SK-MEL-5 (cell line): ENCODE measurements around the gene CCL8. TPM values are rescaled to one million over a fixed set of nuclear protein-coding genes. Genes with fewer than 3 reads are reported as not detected.
"Not testable (repeated sequence)": the region's sequence is repeated elsewhere in the genome, so short reads cannot be mapped to it uniquely, and the experiment has no call there.

ENCODE experiments used
- DNase-seq: peaks from one replicate; pipeline ENCODE4 v3.0.0-alpha.2; 2016; ENCODE audit warnings: low read depth, low spot score
- in situ Hi-C: cut with HindIII; loops from 2 replicates; pipeline ENCODE4 v1.10.0; 2016; ENCODE audit warnings: low sequenced_read_pairs, high pct_unique_total_duplicates, low pct_unique_long_range_greater_than_20kb
- total RNA-seq: library from RNA; depleted of rRNA; stranded (reverse); fragments of >200 nt; shearing (Covaris generic); gene quantifications from 2 replicates; pipeline ENCODE4 v1.2.3, GENCODE V29; 2014

CCL8 gene
- total RNA-seq, 1 experiment from 2014 or later, result not detected

DNA sequence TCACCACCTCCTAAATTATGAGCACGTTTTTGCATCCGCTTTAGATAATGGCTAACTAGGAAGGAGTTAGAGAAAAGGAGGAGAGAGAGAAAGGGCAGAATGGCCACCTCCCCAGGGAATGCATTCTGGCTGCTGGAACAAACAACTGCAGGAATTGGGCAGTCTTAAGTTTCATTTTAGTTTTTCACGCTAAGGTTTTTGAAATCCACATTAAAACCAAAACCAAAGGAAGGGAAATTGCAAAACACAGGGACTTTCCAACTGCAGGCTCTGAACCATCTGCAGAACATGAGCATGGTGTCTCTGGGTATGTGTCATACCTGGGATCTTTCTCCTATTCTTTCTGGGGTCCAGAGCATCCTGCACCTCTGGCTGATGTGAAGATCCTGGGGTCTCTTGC lies 12.1 kb upstream of the CCL8 start:
- in situ Hi-C loops, result no loop called here
- DNase-seq, result no peak

DNA sequence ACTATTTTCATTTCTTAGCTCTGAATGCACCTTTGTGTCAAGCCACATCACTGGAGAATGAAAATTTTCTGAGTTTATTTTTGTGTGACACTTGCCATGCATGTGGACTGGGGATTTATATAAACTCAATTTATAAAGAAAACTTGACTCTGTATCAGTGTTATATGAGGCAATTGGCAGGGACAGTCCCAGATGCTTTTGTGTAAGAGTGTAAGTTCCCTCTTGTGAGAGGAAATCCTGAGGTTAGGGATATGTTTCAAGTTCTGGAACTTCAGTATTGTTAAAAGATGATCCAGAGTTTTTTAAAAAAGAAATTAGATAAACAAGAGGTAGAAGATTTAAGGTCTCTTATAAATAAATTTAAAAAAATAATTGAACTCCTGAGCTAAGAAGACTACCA lies 10.9 kb upstream of the CCL8 start:
- in situ Hi-C loops, result no loop called here
- DNase-seq, result no peak

DNA sequence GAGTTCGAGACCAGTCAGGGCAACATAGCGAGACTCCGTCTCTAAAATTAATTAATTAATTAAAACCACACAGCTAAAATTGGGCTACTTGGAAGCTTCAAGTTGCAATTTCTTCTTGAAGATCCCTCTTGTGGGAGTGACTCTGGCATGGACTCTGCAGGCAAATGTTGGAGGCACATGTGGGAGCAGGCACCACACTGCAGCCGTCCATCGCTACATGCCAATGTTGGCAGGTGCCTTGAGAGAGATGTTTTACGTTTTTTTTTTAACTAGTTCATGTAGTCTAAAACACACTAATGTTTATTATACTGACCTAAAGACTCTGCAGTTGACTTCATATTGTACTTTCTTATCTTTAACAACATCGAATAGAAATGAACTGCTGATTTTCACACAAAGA lies 7.9 kb upstream of the CCL8 start:
- no peak for DNase-seq

DNA sequence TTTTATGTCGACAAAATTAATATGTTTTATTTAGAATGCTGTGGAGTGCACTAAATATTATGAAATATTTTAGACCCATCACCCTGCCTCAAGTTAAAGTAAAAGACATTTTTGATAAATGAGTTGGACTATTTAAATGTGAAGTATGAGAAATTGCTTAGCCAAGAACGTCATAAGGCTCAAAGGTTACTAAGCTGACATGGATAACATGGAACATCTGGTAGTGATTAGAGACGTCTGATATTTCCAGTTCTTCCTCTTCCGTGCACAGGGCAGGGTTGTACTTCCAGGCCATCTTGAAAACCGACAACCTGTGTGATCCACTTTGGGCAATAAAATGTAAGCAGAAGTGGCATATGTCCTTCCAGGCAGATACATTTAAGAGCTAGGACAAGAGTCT lies 7.2 kb upstream of the CCL8 start:
- in situ Hi-C loops, result no loop called here
- no peak for DNase-seq

More for the DNA sequence above, 7.9 kb upstream of the CCL8 start:
- in situ Hi-C loops, result no loop called here

DNA sequence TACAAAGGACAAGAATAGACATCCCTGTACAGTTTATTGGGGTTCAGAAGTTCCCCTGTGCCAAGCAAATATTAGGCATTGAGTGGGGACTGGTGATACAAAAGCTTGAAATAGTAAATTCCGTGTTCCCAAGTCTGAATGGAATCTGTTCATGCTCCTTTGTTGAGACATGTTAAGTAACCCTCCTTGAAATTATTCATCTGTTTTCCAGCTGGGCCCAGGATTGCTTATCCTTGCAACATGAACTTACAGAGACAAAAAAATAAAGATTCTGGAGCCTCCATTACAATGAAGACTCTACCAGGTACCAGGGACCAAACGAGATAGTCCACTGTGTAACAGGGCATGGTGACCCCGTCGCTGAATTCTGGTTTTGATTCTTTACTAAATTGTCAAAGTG lies 6.1 kb upstream of the CCL8 start:
- in situ Hi-C loops, result no loop called here

DNA sequence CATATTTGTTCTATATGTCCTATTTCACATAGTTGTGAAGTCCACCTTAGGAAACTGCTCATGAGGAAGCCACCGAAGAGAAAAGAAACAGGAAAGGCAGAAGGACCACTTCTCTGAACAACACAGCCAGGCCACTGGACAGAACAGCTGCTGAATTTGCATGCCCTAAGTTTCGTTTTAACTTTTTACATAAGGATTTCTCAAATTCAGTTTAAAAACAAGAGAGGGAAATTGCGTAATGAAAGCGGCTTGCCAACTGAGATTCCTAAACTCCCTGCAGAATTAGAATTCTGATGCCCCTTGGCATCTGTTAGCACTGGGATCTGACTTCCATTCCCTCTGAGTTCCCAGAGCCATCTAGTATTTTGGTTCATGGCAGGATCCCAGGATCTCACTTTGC lies 5.0 kb upstream of the CCL8 start:
- in situ Hi-C loops, result no loop called here
- DNase-seq, result no peak

More for the DNA sequence above, 6.1 kb upstream of the CCL8 start:
- no peak for DNase-seq

DNA sequence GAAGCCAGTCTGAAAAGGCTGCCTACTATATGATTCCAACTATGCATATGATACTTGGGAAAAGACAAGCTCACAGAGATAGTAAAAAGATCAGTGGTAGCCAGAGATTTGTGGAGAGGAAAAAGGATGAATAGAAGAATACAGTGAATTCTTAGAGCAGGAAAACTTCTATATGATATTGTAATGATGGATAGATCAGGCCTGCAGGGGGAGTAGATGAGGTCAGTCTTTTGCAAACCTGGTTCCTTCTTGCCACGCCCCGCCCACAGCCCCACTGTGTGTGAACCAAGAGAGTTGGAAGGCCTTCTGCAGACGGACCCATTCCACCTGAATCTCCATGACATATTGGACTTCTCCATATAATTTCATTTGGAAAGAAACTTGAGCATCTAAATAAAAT lies 761 bp upstream of the CCL8 start:
- in situ Hi-C loops, result no loop called here
- DNase-seq, result peak; percentile 56

DNA sequence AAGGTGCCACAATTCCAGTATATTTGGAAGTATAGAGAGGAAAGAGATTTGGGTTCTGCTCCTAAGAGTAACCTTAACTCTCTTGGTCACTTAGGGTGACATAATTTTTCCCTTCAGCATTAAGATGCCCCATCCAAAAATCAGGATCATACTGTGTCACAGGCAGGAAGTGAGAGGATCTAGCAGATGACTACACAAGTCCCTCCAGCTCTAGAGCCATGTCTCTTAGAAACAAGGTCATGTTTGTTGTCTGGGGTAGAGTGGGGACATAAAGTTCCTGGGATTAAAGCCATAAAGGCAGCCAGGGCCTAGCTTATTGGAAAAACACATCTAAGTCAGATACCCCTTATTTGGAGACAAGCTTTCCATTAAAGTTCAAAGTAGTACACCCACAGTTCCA lies 2.7 kb downstream of the CCL8 start:
- no peak for DNase-seq
- in situ Hi-C loops, result no loop called here

DNA sequence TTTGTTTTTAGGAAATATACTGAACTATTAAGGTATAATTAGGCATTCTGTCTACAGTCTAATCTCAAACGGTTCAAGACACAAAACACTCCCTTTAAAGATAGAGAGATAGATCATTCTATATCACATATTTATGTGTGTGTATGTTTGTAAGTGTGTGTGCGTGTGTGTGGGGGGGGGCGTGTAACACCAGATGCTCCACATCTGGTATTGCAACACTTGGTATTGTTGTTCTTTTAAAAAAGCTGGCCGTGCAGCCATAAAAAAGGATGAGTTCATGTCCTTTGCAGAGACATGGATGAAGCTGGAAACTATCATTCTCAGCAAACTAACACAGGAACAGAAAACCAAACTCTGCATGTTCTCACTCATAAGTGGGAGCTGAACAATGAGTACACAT lies 8.3 kb downstream of the CCL8 start:
- DNase-seq, in situ Hi-C loops: not testable (repeated sequence)

DNA sequence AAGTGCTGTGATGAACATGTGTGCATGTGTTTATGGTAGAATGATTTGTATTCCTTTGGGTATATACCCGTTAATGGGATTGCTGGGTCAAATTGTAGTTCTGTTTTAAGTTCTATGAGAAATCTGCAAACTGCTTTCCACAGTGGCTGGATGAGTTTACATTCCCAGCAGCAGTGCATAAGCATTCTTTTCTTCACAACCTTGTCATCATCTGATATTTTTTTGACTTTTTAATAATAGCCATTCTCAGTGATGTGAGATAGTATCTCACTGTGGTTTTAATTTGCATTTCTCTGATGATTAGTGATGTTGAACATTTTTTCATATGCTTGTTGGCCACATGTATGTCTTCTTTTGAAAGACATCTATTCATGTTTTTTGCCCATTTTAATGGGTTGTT lies 18.5 kb downstream of the CCL8 start:
- DNase-seq, result no peak
- in situ Hi-C loops, result no loop called here

DNA sequence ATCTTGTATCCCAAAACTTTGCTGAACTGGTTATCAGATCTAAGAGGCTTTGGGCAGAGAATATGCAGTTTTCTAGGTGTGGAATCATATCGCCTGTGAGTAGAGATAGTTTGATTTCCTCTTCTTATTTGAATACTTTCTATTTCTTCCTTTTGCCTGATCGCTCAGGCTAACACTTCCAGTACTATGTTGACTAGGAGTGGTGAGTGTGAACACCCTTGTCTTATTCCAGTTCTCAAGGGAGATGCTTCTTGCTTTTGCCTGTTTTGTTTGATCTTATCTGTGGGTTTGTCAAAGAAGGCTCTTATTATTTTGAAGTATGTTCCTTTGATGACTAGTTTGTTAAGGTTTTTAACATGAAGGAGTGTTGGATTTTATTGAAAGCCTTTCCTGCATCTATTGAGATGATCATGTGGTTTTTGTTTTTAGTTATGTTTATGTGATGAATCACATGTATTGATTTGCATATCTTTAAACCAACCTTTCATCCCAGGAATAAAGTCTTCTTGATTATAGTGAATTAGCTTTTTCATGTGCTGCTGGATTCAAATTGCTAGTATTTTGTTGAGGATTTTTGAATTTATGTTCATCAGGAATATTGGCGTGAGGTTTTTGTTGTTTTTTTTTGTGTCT lies 20.0 kb downstream of the CCL8 start:
- in situ Hi-C loops, result no loop called here
- DNase-seq, result no peak

DNA sequence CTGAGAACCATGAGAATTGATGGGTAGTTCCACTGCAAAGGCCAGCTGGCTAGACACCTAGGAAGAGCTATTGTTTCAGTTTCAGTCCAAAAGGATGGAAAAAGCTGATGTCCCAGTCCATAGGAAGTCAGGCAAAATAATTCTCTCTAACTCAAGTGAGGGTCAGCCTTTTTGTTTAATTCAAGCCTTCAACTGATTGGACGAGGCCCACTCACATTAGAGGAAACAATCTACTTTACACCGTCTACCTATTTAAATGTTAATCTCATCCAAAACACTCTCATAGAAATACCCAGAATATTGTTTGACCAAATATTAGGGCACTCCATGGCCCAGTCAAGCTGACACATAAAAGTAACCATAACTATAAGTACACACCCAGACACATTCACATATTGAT lies 22.7 kb downstream of the CCL8 start:
- in situ Hi-C loops, result no loop called here

DNA sequence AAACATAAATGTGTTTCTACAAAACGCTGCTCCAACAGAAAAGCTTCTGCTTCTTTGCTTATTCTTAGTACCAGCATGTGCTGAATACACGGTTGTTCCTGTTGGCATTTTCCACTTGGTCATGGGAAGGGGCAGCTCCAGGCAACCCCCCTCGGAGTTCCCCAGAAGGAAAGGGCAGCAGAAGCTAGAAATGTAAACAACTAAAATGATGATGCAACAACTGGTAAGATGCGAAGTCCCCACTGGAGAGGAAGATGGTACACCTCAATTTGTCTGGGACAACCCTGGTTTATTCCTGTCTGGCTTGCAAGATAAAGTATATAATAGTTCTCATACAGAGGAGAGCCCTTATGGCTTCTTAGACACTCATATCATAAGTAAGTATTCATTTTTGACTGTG lies 27.8 kb downstream of the CCL8 start:
- in situ Hi-C loops, result no loop called here
- no peak for DNase-seq

More for the DNA sequence above, 22.7 kb downstream of the CCL8 start:
- no peak for DNase-seq

DNA sequence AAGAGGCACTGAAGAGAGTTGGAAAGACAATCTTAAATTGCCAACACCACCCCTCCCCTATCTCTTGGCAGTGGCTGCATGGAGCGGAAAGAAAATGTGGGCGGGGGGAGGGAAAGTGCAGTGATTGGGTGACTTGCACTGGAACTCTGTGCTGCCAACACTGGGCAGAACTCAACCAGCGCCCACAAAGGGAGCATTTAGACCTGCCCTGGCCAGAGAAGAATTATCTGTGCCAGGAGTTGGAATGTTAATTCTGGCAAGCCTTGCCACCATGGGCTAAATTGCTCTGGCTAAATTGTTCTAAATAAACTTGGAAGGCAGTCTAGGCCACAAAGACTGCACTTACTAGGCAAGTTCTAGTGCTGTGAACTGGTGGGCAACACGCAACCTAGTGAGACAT lies 30.5 kb downstream of the CCL8 start:
- DNase-seq, result no peak
- in situ Hi-C loops, result no loop called here

DNA sequence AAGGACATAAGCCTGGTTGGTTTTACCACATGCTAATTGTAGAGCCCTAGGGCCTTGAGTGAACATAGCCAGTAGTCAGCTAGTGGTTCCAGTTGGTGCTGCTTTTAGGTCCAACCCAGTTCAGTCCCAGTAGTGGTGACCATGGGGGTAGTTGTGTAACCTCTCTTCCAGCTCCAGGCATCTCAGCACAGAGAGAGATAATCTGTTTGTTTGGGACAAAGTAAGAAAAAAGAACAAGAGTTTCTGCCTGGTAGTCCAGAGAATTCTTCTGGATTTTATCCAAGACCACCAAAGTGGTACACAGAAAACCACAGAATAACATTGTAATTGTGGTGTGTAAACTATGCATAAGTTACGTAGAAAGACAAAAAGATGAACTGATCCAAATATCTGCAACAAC lies 31.9 kb downstream of the CCL8 start:
- in situ Hi-C loops, result no loop called here

DNA sequence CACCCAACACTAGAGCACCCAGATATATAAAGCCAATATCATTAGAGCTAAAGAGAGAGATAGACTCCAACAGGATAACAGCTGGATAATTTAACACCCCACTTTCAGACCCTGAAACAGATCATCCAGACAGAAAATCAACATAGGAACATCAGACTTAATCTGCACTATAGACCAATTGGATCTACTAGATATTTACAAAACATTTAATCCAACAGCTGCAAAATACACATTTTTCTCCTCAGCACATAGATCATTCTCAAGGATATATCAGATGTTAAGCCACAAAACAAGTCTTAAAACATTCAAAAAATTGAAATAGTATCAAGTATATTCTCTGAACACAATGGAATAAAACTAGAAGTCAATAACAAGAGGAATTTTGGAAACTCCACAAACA lies 33.0 kb downstream of the CCL8 start:
- in situ Hi-C loops, result no loop called here
- no peak for DNase-seq

More for the DNA sequence above, 31.9 kb downstream of the CCL8 start:
- DNase-seq, result no peak

DNA sequence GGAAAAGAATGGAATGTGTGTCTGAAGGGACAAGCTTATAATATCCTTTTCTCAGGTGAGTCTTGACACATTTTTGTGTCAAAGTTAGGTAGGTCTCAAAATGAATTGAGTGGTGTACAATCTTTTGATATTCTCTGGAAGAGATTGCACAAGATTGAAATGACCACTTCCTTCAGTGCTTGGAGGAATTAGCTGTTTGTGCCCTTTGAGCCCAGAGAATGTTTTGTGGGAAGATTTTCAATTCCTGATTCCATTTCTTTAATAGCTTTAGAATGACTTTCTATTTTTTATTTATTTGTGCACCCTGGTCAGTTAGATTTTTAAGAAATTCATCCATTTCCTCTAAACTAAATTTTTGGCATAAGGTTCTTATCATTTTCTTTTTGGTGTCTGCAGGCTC lies 35.4 kb downstream of the CCL8 start:
- in situ Hi-C loops, result no loop called here
- DNase-seq, result no peak

DNA sequence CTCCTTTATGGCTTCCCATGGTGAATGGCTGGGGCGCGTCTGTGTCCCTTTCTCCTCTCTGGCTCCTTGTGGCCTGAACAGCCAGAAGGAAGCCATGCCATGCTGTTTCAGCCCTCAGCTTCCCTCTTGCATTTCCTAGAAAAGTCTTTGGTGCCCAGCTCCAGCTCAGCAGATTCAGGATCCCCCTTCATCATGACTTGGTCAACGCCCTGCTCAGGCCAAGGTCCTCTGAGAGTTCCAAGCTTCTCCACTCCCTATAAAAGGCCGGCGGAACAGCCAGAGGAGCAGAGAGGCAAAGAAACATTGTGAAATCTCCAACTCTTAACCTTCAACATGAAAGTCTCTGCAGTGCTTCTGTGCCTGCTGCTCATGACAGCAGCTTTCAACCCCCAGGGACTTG lies 37.0 kb downstream of the CCL8 start, which contains the start of gene CCL13:
CCL13 (plus strand) TSS at position 287 of the 400 bp plus-strand sequence; CDS start at position 334, 47 bp downstream.
- DNase-seq, result no peak
- in situ Hi-C loops, result no loop called here

DNA sequence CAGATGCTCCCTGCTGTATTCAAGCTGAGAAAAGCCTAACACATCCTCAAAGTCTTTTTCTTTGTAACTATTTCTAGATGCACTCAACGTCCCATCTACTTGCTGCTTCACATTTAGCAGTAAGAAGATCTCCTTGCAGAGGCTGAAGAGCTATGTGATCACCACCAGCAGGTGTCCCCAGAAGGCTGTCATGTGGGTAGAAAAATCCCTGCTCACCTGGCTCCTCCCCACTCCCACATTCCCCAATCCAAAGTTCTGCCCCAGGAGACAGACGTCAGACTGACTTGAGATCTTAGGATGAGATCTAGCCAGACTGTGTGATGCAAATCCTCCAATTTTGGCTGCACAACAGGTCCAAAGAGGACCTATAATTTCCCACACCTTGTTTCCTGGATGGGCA lies 38.2 kb downstream of the CCL8 start:
- DNase-seq, result no peak
- in situ Hi-C loops, result no loop called here

DNA sequence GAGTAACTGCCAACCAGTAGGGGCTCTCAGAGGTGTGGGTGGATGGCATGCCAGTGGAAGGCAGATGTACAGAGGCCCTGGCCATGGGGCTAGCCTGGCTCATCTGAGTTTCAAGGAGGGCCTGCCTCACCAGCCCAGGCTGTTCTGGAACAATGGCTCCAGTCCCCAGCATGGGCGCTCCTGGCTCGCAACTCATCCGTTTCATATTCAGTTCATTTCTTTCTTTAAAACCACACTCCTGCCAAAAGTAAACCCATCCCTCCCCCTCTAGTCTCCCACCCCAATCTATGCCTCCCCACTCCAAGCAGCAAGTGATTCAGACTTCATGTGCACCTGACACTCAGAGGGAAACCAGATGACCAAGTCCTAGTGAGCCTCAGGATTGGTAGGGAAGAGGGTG lies 39.4 kb downstream of the CCL8 start:
- in situ Hi-C loops, result no loop called here
- DNase-seq, result no peak
